ENCODE data around the gene SLC30A4. TPM values are rescaled to one million over a fixed set of nuclear protein-coding genes. Genes with fewer than 3 reads are reported as not detected.

Gene SLC30A4
- total RNA-seq, 3 donors from 2014 or later (not counting 1 experiment from before 2014, with no cell fraction given), result 9.2 to 11.5 (median 9.5) TPM

GRCh38 chr15:45486317-45486716 lies 36.2 kb downstream of the SLC30A4 start:
- Histone ChIP-seq H3K36me3 (ENCODE audit: control insufficient read depth, insufficient read depth, low read length) (peaks cover 10% of the 10 kb centered on the region), H3K4me3 (ENCODE audit: low read length) (no peak overlapping the region), H3K4me1 (ENCODE audit: control insufficient read depth, insufficient read depth, low read length) (no peaks in the 10 kb centered on the region), H3K27ac (ENCODE audit: low read length) (no peak overlapping the region), H3K27me3 (ENCODE audit: control insufficient read depth, insufficient read depth, low read length) (no peaks in the 10 kb centered on the region), H3K9me3 (ENCODE audit: control insufficient read depth, insufficient read depth, low read length) (no peaks in the 10 kb centered on the region)
- Mint-ChIP-seq H3K4me3 (no peak overlapping the region), H3K9me3 (no peaks in the 10 kb centered on the region), H3K36me3 (no peaks in the 10 kb centered on the region), H3K27ac (no peak overlapping the region), H3K27me3 (ENCODE audit: low read depth in 2 of 2) (no peaks in the 10 kb centered on the region), H3K4me1 (no peaks in the 10 kb centered on the region)
- ATAC-seq (no peak), DNase-seq (no peak)
- intact Hi-C loops (cut with micrococcal nuclease), result no loop called here
- TF ChIP-seq, protein P1, sequence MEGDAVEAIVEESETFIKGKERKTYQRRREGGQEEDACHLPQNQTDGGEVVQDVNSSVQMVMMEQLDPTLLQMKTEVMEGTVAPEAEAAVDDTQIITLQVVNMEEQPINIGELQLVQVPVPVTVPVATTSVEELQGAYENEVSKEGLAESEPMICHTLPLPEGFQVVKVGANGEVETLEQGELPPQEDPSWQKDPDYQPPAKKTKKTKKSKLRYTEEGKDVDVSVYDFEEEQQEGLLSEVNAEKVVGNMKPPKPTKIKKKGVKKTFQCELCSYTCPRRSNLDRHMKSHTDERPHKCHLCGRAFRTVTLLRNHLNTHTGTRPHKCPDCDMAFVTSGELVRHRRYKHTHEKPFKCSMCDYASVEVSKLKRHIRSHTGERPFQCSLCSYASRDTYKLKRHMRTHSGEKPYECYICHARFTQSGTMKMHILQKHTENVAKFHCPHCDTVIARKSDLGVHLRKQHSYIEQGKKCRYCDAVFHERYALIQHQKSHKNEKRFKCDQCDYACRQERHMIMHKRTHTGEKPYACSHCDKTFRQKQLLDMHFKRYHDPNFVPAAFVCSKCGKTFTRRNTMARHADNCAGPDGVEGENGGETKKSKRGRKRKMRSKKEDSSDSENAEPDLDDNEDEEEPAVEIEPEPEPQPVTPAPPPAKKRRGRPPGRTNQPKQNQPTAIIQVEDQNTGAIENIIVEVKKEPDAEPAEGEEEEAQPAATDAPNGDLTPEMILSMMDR (IDR thresholded peaks at IDR 0.05), result no peak
- no CpG with 5 or more reads among the region's 1 CpG for WGBS (ENCODE audit: insufficient coverage)

DNA sequence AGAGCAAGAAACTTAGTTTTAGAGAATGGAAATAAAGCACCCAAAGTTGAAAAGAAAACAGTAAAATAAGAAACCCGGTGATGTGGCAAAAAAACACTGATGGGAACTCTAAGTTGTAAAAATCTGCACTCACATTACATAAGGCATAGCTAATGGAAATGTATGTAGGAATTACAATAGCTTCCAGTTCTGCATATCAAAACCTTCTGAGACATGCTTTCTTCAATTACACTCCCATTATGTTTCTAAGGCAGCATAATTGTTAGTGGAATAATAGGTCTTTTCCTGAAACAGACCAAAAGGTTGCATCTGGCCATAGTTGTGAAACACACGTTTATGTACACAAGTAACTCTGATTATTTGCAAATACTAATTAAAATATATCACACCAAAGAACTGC lies 41.4 kb downstream of the SLC30A4 start:
- no peaks in the 10 kb centered on the region for H3K9me3 ChIP-seq (ENCODE audit: control insufficient read depth, insufficient read depth, low read length)
- no peak overlapping the region for H3K27ac ChIP-seq (ENCODE audit: low read length)
- no peaks in the 10 kb centered on the region for H3K27me3 ChIP-seq (ENCODE audit: control insufficient read depth, insufficient read depth, low read length)
- Mint-ChIP-seq H3K27me3 (ENCODE audit: low read depth in 2 of 2) (no peaks in the 10 kb centered on the region), H3K36me3 (no peaks in the 10 kb centered on the region), H3K9me3 (no peaks in the 10 kb centered on the region), H3K4me3 (no peak overlapping the region), H3K4me1 (peaks cover 0 to 5% of the 10 kb centered on the region in 2 donors), H3K27ac (no peak overlapping the region)
- intact Hi-C loops (cut with micrococcal nuclease), result no loop called here
- H3K36me3 ChIP-seq (ENCODE audit: control insufficient read depth, insufficient read depth, low read length), result peaks cover 3% of the 10 kb centered on the region
- H3K4me3 ChIP-seq (ENCODE audit: low read length), result no peak overlapping the region
- TF ChIP-seq, protein P1 (IDR thresholded peaks at IDR 0.05), result no peak
- no peak for ATAC-seq
- H3K4me1 ChIP-seq (ENCODE audit: control insufficient read depth, insufficient read depth, low read length), result no peaks in the 10 kb centered on the region
- no peak for DNase-seq
- 100% methylated on average over 1 of the region's 2 CpGs for WGBS (ENCODE audit: insufficient coverage)

DNA sequence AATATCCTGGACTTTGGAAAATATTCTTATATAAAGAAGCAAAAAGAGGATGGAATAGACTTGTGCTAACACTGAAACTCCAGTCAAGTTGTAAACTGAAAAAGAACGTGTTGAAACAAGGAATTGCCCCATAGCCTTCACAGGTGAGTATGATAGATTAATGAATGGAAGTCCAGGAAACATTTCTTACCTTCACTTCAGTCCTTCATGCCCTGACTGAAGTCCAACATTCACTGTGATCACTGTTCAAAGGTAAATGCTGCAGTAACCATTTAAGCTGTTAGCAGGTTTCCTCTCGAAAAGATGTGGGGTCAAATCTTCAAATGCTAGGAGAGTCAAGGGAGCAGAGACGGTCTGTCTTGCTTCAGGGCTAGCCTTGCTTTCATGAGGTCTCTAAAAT lies 46.1 kb downstream of the SLC30A4 start:
- H3K27me3 ChIP-seq (ENCODE audit: control insufficient read depth, insufficient read depth, low read length), result no peaks in the 10 kb centered on the region
- 72% methylated on average over 3 of the region's 3 CpGs for WGBS (ENCODE audit: insufficient coverage)
- Mint-ChIP-seq H3K4me1 (peaks cover 0 to 5% of the 10 kb centered on the region in 2 donors), H3K27ac (no peak overlapping the region), H3K9me3 (no peaks in the 10 kb centered on the region), H3K4me3 (no peak overlapping the region), H3K36me3 (no peaks in the 10 kb centered on the region), H3K27me3 (ENCODE audit: low read depth in 2 of 2) (peaks cover 10 to 17% of the 10 kb centered on the region in 2 donors)
- no peaks in the 10 kb centered on the region for H3K9me3 ChIP-seq (ENCODE audit: control insufficient read depth, insufficient read depth, low read length)
- no peak overlapping the region for H3K27ac ChIP-seq (ENCODE audit: low read length)
- no peak overlapping the region for H3K4me3 ChIP-seq (ENCODE audit: low read length)
- TF ChIP-seq, protein P1 (IDR thresholded peaks at IDR 0.05), result no peak
- no peaks in the 10 kb centered on the region for H3K4me1 ChIP-seq (ENCODE audit: control insufficient read depth, insufficient read depth, low read length)
- intact Hi-C loops (cut with micrococcal nuclease), result no loop called here
- ATAC-seq, result no peak
- no peaks in the 10 kb centered on the region for H3K36me3 ChIP-seq (ENCODE audit: control insufficient read depth, insufficient read depth, low read length)
- DNase-seq, result no peak

- ATAC-seq (no peak), DNase-seq (no peak)
- intact Hi-C loops (cut with micrococcal nuclease), result no loop called here
- Mint-ChIP-seq H3K4me3 (no peak overlapping the region), H3K36me3 (no peaks in the 10 kb centered on the region), H3K27ac (no peak overlapping the region), H3K4me1 (peaks cover 0 to 5% of the 10 kb centered on the region in 2 donors), H3K27me3 (ENCODE audit: low read depth in 2 of 2) (peaks cover 12 to 25% of the 10 kb centered on the region in 2 donors), H3K9me3 (no peaks in the 10 kb centered on the region)
- no peaks in the 10 kb centered on the region for H3K36me3 ChIP-seq (ENCODE audit: control insufficient read depth, insufficient read depth, low read length)
- WGBS (ENCODE audit: insufficient coverage), result 95% methylated on average over 6 of the region's 6 CpGs
- H3K9me3 ChIP-seq (ENCODE audit: control insufficient read depth, insufficient read depth, low read length), result no peaks in the 10 kb centered on the region
- no peaks in the 10 kb centered on the region for H3K4me1 ChIP-seq (ENCODE audit: control insufficient read depth, insufficient read depth, low read length)
- H3K27ac ChIP-seq (ENCODE audit: low read length), result no peak overlapping the region
- H3K4me3 ChIP-seq (ENCODE audit: low read length), result no peak overlapping the region
- TF ChIP-seq, protein P1 (IDR thresholded peaks at IDR 0.05), result no peak
- H3K27me3 ChIP-seq (ENCODE audit: control insufficient read depth, insufficient read depth, low read length), result no peaks in the 10 kb centered on the region
Observed at GRCh38 chr15:45474799-45475198, 47.8 kb downstream of the SLC30A4 start.
